DOHH2 (cell line): ENCODE measurements around the gene ALOX5.

ENCODE experiments used
- CTCF ChIP-seq: fragments of 200-600 bp; sonication (generic); IDR thresholded peaks from one replicate; pipeline ENCODE4 v1.5.1; 2014; ENCODE audit warnings: antibody characterized with exemption, mild to moderate bottlenecking, low read depth, low read length; ENCODE audit not compliant: poor library complexity, severe bottlenecking
- EZH2phosphoT487 ChIP-seq: fragments of 200-600 bp; sonication (generic); IDR thresholded peaks from 2 replicates; pipeline ENCODE4 v1.6.1; 2017; ENCODE audit warnings: borderline replicate concordance, mild to moderate bottlenecking, antibody characterized with exemption, low read length, moderate library complexity, mixed read lengths

DNA sequence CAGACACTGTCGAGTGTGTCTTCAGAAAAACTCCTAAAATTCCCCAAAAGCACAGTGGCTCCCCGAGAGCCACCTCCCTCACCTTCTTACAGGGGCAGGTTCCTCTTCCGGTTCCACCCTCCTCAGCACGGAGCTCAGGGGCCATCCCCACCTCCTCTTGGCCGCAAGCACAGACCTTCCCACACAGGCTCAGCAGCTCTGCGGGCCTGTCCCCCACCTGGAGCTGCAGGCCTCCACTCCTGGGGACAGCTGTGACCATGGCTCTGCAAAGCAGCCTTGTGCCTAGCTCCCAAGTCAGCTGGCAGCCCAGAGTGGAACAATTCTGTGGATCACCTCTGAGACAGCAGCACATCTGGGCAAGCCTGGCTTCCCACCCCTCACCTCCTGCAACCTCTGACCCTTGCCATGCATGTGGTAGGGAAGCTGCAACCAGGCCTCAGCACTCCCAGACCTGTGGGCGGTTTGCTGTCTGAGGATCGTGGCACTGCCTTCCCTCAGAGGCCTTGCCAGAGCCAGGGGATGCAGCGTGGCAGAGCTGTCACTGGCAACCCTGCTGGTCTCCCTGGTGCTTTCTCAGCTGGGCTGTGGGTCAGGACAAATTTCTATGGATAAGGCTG, 79.7 kb downstream of the ALOX5 start:
- TF ChIP-seq CTCF = no peak
- no peak for TF ChIP-seq EZH2phosphoT487
